Nephron progenitor cell (in vitro differentiated cells): ENCODE measurements around the gene MLX.

ENCODE experiments used
- DNase-seq: peaks from one replicate; pipeline ENCODE4 v3.0.0; 2021
- H3K27ac Mint-ChIP-seq: 2 replicates; pipeline ENCODE4 v1.8.0; 2021; ENCODE audit warnings: mild to moderate bottlenecking, moderate library complexity, mixed read lengths
- H3K27me3 Mint-ChIP-seq: 2 replicates; pipeline ENCODE4 v1.8.0; 2021; ENCODE audit warnings: mild to moderate bottlenecking, low read depth, mixed read lengths; ENCODE audit not compliant: poor library complexity
- H3K36me3 Mint-ChIP-seq: 2 replicates; pipeline ENCODE4 v1.8.0; 2021; ENCODE audit warnings: low read depth, mixed read lengths
- H3K4me1 Mint-ChIP-seq: 2 replicates; pipeline ENCODE4 v1.8.0; 2021; ENCODE audit warnings: mixed read lengths
- H3K4me3 Mint-ChIP-seq: 2 replicates; pipeline ENCODE4 v1.8.0; 2021; ENCODE audit warnings: mild to moderate bottlenecking, moderate library complexity, mixed read lengths
- H3K9me3 Mint-ChIP-seq: 2 replicates; pipeline ENCODE4 v1.8.0; 2021; ENCODE audit warnings: mild to moderate bottlenecking, moderate library complexity, mixed read lengths
- TF ChIP-seq, protein P1 (sequence below): fragments of 200-600 bp; sonication (generic); IDR thresholded peaks from 2 replicates; pipeline ENCODE4 v1.5.0; 2021; ENCODE audit warnings: antibody characterized with exemption

Gene MLX

GRCh38 chr17:42526031-42526444 is 40.9 kb upstream of the MLX start:
- Mint-ChIP-seq H3K4me1 (peaks cover 61% of the 10 kb centered on the region), H3K4me3 (no peak overlapping the region), H3K27me3 (peaks cover 3% of the 10 kb centered on the region), H3K27ac (no peak overlapping the region), H3K36me3 (peaks cover 9% of the 10 kb centered on the region), H3K9me3 (no peaks in the 10 kb centered on the region)
- DNase-seq, result no peak
- TF ChIP-seq, protein P1, sequence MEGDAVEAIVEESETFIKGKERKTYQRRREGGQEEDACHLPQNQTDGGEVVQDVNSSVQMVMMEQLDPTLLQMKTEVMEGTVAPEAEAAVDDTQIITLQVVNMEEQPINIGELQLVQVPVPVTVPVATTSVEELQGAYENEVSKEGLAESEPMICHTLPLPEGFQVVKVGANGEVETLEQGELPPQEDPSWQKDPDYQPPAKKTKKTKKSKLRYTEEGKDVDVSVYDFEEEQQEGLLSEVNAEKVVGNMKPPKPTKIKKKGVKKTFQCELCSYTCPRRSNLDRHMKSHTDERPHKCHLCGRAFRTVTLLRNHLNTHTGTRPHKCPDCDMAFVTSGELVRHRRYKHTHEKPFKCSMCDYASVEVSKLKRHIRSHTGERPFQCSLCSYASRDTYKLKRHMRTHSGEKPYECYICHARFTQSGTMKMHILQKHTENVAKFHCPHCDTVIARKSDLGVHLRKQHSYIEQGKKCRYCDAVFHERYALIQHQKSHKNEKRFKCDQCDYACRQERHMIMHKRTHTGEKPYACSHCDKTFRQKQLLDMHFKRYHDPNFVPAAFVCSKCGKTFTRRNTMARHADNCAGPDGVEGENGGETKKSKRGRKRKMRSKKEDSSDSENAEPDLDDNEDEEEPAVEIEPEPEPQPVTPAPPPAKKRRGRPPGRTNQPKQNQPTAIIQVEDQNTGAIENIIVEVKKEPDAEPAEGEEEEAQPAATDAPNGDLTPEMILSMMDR, result no peak

DNA sequence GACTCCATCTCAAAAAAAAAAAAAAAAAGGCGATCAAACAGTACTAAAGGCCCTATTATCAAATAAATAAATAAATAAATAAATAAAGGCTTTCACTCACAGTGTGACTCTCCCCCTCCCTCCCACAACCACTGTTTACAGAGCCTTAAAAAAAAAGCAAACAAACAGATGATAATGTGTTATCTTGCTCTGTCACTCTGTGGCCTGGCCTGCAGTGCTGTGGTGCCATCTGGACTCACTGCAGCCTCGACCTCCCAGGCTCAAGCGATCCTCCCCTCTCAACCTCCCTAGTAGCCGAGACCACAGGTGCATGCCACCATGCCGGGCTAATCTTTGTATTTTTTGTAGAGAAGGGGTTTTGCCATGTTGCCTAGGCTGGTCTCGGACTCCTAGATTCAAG is 39.0 kb upstream of the MLX start:
- Mint-ChIP-seq H3K4me3 (no peak overlapping the region), H3K27ac (no peak overlapping the region), H3K9me3 (no peaks in the 10 kb centered on the region)

DNA sequence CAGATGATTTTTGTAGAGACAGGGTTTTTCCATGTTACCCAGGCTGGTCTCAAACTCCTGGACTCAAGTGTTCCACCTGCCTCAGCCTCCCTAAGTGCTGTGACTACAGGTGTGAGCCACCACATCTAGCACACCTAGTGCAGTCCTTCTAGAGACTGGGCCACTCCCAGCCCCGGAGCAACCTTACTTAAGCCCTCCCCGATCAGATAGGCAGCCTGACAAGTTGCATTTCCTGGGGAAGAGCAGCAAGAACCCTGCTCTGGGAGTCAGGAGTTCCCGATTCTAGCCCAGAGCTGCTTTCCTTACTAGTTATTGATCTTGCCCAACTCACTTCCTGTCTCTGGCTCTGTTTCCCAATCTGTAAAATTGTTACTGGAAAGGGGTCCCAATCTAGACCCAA is 37.8 kb upstream of the MLX start:
- Mint-ChIP-seq H3K9me3 (no peaks in the 10 kb centered on the region), H3K4me3 (no peak overlapping the region), H3K4me1 (peaks cover 54% of the 10 kb centered on the region), H3K27me3 (peaks cover 9% of the 10 kb centered on the region), H3K36me3 (no peaks in the 10 kb centered on the region), H3K27ac (no peak overlapping the region)
- no peak for DNase-seq
- TF ChIP-seq, protein P1, result no peak

More for the DNA sequence above, 39.0 kb upstream of the MLX start:
- Mint-ChIP-seq H3K4me1 (peaks cover 51% of the 10 kb centered on the region), H3K27me3 (no peaks in the 10 kb centered on the region), H3K36me3 (peaks cover 4% of the 10 kb centered on the region)
- DNase-seq, result no peak
- TF ChIP-seq, protein P1, result no peak

GRCh38 chr17:42530952-42531454 is 35.9 kb upstream of the MLX start:
- Mint-ChIP-seq H3K9me3 (no peaks in the 10 kb centered on the region), H3K4me1 (peaks cover 57% of the 10 kb centered on the region), H3K4me3 (no peak overlapping the region), H3K36me3 (no peaks in the 10 kb centered on the region), H3K27me3 (peaks cover 9% of the 10 kb centered on the region), H3K27ac (peak overlapping the region; percentile 81)
- no peak for DNase-seq
- TF ChIP-seq, protein P1, result no peak

DNA sequence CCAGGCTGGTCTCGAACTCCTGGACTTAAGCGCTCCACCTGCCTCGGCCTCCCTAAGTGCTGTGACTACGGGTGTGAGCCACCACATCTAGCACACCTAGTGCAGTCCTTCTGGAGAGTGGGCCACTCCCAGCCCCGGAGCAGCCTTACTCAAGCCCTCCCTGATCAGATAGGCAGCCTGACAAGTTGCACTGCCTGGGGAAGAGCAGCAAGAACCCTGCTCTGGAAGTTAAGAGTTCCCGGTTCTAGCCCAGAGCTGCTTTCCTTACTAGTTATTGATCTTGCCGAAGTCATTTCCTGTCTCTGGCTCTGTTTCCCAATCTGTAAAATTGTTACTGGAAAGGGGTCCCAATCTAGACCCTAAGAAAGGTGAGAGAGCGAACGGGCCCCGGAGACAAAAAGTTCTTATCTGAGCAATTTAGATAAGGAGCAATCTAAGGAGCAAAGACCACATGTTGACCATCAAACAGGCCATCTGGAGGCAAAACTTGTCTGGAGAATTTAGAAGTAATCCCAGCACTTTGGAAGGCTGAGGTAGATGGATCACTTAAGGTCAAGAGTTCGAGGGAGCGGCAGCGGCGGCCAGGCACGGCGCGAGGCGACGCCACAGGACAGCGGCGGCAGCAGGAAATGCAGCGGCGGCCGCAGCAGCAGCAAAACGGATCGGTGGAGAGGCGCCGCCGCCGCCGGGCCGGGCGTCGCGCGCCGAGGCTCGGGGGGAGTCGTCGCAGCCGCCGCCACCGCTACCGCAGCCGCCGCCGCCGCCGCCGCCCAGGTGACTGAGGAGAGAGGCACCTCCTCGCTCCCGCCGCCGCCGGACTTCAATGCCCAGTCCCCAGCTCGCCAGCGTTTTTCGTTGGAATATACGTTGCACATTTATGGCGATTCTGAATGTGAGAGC is 35.2 kb upstream of the MLX start:
- H3K9me3 Mint-ChIP-seq, result no peaks in the 10 kb centered on the region
- H3K4me1 Mint-ChIP-seq, result peaks cover 56% of the 10 kb centered on the region
- TF ChIP-seq, protein P1, result no peak
- H3K4me3 Mint-ChIP-seq, result peak overlapping the region; percentile 75
- peaks cover 9% of the 10 kb centered on the region for H3K27me3 Mint-ChIP-seq
- H3K27ac Mint-ChIP-seq, result peak overlapping the region; percentile 81
- DNase-seq, result peak; percentile 75
- no peaks in the 10 kb centered on the region for H3K36me3 Mint-ChIP-seq
